Activated T-cell treated with anti-CD3 and anti-CD28 coated beads, Interleukin-2, amount 50 U/mL, for 1 hour (primary cell): ENCODE measurements around the gene CDK12.

ENCODE experiments used
- DNase-seq: peaks from one replicate; pipeline ENCODE4 v3.0.0-alpha.2; 2020

Gene CDK12

DNA sequence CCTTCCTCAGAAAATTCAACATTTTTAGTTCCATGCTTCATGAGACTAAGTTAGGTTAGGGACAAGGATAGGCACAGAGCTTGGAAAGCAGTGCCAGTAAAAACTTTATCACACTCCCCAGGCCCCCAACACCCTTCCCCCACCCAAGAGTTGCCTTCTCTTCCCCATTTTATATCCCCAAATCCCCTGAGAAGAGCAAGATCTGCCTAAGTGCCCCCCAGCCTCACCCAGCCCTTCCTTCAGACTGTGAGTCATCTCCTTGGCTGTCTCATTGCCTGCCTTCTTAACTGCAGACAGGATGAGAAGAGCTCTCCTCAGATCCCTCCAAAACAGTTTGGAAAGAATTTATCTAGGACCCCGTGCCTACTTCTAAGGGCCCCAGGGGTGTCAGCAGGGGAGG is 90.6 kb downstream of the CDK12 start:
- no peak for DNase-seq

DNA sequence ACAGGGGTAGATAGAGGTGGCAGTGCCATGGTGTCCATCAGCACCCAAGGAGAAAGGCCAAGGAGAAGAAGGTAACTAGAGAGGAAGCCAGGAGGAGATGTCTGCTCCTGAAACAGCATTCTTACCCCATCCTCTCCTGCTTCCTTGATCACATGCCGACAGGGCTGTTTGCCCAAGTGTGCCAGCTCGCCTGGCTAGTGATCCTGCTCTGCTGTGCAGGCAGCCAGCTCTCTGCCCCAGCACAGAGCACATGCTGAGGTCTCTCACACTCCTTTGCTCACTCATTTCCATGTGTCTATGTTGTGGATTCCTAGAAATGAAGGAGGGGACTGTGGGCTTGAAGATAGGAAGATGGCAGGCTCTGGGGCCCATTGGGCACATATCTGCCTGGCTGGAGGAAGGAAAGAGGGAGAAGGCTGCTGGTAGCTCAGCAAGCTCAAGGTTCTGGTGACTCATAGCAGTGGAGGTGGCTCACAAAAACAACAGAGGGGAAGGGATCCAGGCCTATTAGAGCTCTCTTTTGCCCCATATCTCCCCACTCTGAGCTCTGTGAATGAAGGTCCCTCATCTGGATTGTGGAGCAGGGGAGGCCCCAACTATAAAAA is 92.2 kb downstream of the CDK12 start:
- no peak for DNase-seq

- no peak for DNase-seq
These were observed 94.1 kb downstream of the CDK12 start for GRCh38 chr17:39555368-39555767.

GRCh38 chr17:39556423-39556822 is 95.1 kb downstream of the CDK12 start:
- no peak for DNase-seq

DNA sequence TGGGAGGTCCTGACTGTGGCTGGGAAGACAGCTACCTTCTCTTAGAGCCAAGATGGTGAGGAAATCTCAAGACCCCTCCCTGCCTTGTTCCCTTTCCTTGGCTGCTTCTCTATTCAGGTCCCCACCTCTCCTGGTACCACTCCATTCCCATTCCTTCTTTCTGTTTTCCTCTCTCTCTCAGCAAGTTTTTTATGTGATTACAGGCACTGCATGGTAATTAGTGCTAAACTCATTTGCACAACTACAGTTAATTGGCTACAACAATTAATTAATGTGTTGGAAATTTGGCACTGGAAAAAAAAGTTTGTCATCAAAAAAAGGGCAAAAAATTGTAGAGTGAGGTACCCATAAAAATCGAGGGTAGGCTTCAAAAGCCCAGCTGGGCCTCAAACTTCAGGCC is 101.1 kb downstream of the CDK12 start:
- no peak for DNase-seq

GRCh38 chr17:39562976-39563375 is 101.7 kb downstream of the CDK12 start:
- DNase-seq = no peak

- no peak for DNase-seq
These were observed 102.2 kb downstream of the CDK12 start for GRCh38 chr17:39563476-39563875.

- DNase-seq = no peak
These were observed 103.0 kb downstream of the CDK12 start for GRCh38 chr17:39564211-39564848.

DNA sequence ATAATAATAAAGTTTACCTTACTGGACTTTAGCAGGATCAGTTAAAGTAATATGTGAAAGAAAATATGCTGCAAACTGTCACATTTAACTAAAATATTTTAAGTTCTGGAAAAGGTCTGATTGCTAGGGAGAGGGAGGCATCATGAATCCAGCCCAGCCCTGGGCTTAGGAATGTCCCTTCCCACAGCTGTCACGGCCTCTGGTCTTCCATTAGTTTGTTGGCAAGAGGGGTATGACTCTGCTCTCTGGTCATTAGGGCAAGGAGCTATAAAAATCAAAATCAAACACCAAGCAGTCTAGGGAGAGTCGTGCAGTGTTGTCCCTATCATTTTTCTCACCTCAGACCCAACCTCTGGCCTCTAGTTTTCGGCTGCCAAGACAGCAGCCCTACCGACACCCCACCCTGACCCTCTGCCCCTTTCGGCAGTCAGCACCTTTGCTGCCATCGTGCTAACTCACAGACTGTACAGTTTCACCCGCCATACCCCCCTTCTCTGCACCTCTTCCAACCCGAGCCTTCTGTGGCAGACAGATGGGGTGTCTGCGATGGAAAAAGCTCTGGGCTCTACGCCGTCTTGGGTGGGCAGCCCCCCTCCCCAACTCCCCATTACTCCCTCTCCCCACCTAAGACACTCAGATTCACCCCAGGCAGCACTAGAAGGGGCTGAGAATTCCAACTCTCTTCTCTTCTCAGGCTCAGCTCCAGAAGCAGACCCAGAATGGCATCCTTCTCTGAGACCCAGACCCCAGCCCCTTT is 105.0 kb downstream of the CDK12 start:
- no peak for DNase-seq

DNA sequence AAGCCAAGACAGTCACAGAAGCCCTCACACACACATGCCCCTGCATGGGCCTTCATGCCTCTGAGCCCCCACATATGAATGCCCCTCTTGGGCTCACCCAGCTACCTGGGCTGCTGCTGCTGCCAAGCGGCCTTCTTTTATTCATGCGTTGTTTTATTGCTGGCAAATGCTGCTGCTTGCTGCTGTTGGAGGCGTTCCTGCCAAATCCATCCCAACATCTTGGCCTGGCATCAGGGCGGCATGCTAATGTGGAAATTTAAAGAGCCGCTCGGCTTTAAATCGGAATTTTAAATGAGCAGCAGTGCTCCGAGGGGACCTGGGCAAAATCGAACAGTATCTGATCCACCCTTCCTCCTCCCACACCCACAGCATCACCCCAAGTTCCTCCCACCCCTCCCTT is 107.4 kb downstream of the CDK12 start:
- no peak for DNase-seq

GRCh38 chr17:39569126-39569525 is 107.8 kb downstream of the CDK12 start:
- no peak for DNase-seq

GRCh38 chr17:39572121-39572520 is 110.8 kb downstream of the CDK12 start:
- no peak for DNase-seq

GRCh38 chr17:39573447-39574298 is 112.4 kb downstream of the CDK12 start:
- DNase-seq = peak; percentile 24

DNA sequence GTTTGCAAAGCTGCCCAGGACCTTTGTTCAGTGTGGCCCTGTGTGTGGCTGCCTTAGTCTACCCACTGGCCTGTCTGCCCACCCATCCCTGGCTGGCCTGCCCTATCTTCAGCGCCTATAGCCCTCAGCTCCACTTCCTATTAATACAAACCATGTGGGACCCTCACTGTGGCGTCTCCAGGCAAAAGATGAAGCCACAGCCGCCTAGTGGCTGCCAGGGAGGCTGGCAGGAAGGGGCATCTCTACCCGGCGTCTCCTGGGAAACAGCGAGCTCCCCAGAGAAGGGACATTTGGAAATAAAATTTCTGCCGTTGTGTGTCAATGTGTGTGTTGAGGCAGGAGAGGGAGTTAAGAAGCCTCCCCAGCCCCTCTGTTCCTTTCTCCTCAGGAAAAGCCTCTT is 114.9 kb downstream of the CDK12 start:
- DNase-seq = no peak

DNA sequence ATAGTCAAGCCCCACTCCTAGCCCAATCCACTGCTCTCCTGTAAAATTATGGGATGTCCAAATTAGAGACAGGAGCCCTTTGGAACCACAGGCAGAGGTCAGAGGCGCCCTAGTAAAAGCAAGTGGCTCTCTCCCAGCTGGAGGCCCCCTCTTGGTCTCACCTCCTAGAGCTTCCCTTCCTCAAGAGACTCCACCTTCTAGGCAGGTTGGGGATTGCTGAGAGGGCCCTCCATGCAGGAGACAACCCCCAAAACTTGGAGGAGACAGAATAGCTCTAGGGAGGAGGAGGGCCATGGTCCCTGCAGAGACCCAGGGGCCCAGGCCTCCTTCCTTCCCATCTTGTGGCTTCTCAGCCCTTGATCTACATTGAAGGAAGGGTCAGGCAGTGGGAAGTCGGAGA is 117.0 kb downstream of the CDK12 start:
- DNase-seq = no peak

GRCh38 chr17:39579318-39580081 is 118.2 kb downstream of the CDK12 start:
- no peak for DNase-seq

- no peak for DNase-seq
These were observed 118.8 kb downstream of the CDK12 start for GRCh38 chr17:39580082-39580468.

DNA sequence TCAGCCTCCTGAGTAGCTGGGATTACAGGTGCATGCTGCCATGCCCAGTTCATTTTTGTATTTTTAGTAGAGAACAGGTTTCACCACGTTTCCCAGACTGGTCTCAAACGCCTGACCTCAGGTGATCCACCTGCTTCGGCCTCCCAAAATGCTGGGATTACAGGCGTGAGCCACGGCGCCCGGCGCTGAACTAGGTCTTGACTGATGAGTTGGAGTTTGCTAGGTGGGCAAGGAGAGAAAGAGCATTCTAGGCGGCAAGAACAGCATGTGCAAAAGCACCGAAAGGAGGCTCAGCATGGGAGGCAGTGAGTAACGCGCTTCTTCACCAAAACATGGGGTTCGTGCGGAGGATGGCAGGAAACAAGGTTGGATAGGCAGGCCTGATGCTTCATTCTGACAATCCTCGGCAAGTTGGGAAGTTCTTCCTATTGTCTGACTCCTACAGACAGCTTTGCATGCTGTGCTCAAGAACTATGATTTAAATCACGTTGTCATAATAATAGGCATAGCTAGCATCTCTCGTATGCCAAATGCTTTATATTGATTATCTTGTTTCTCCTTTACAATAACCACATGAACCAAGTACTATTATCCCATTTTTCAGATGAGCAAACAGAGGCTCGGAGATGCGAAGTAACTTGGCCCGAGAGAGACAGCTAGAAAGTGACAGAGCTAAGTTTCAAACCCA is 119.9 kb downstream of the CDK12 start:
- no peak for DNase-seq

DNA sequence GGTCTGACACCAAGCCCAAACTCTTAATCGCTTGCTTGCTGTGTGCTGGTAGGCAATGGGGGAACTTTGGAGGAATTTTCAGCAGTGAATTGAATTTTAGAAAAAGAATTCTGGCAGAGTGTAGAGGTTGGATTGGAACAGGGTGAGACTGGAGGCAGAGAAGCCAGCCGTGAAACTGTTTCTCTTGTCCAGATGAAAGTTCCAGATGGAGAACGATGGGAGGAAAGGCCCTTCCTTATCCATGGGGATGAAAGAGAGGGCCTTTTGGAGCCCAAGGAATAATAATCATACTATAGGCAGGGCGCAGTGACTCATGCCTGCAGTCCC is 120.4 kb downstream of the CDK12 start:
- no peak for DNase-seq

- no peak for DNase-seq
These were observed 121.4 kb downstream of the CDK12 start for GRCh38 chr17:39582658-39583057.
